ENCODE measurements around the gene TXNDC2.

- TF ChIP-seq CTCF (IDR thresholded peaks at IDR 0.05; ENCODE audit: low read depth, low read length) (no peak), EZH2phosphoT487 (IDR thresholded peaks at IDR 0.05; ENCODE audit: low read depth) (no peak)
These were observed 29.7 kb upstream of the TXNDC2 start for GRCh38 chr18:9856092-9856491.
